Measurements from ENCODE around the gene PCSK7.

DNA sequence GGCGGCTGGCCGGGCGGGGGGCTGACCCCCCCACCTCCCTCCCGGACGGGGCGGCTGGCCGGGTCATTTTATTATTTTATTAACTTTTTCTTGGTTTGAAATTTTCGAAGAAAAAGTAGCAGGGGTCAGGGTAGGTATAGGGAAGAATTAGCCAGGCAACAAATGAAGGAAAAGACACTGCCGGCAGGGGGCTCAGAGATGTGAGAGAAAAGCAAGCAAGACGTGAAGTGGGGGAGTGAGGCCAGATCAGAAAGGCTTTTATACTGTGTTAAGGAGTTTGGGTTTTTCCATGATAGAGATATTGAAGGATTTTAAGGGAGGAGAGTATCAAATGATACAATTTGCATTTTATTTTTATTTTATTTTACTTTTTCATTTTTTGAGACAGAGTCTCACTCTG, 19.6 kb upstream of the PCSK7 start:
- TF ChIP-seq, protein P1, sequence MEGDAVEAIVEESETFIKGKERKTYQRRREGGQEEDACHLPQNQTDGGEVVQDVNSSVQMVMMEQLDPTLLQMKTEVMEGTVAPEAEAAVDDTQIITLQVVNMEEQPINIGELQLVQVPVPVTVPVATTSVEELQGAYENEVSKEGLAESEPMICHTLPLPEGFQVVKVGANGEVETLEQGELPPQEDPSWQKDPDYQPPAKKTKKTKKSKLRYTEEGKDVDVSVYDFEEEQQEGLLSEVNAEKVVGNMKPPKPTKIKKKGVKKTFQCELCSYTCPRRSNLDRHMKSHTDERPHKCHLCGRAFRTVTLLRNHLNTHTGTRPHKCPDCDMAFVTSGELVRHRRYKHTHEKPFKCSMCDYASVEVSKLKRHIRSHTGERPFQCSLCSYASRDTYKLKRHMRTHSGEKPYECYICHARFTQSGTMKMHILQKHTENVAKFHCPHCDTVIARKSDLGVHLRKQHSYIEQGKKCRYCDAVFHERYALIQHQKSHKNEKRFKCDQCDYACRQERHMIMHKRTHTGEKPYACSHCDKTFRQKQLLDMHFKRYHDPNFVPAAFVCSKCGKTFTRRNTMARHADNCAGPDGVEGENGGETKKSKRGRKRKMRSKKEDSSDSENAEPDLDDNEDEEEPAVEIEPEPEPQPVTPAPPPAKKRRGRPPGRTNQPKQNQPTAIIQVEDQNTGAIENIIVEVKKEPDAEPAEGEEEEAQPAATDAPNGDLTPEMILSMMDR (IDR thresholded peaks at IDR 0.05; ENCODE audit: borderline replicate concordance, extremely low read depth, low read length, poor library complexity, severe bottlenecking) = no peak
- TF ChIP-seq EZH2 (IDR thresholded peaks at IDR 0.05; ENCODE audit: borderline replicate concordance, low read depth, low read length, severe bottlenecking) = no peak

Data from DND-41 (cell line).